Hepatocyte (in vitro differentiated cells): Measurements from ENCODE around the gene EYA4.

Source experiments
- CTCF ChIP-seq: fragments of 200-600 bp; sonication (generic); IDR thresholded peaks from 2 replicates; pipeline ENCODE4 v1.5.1; 2016; ENCODE audit warnings: antibody characterized with exemption, mild to moderate bottlenecking; ENCODE audit not compliant: poor library complexity
- EZH2 ChIP-seq: fragments of 200-600 bp; sonication (generic); IDR thresholded peaks from 2 replicates; pipeline ENCODE4 v1.6.1; 2016; ENCODE audit warnings: antibody characterized with exemption, mild to moderate bottlenecking, borderline replicate concordance

DNA sequence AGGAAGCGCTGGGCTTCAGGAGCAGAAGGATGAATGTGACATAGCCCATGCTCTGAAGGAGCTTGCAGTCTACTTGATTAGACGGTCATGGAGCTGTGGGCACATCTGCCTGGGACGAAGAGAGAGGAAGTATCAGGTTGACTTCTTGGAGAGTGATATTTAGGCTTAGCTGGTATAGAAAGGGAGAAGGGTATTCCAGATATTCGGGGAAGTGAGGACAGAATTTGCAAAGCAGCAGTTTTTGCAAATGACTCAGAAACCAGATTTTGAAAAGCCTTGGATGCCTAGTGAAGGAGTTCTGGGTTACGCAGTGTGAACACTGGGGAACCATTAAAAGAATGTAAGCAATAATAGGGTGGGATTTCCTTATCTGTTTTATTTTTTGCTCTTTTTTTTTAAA, 60.7 kb downstream of the EYA4 start:
- TF ChIP-seq CTCF, result no peak
- TF ChIP-seq EZH2, result no peak
